Skin of body (tissue), 2 donors: Measurements from ENCODE around the gene CMSS1. TPM values are rescaled to one million over a fixed set of nuclear protein-coding genes. Genes with fewer than 3 reads are reported as not detected.
A peak's percentile ranks its signal among the peaks of the same experiment; 100 is the strongest.

Experiments used
- DNase-seq: peaks from one replicate; lab custom pipeline; 2025; lab: John Stamatoyannopoulos, UW
- total RNA-seq: library from RNA; depleted of rRNA; stranded (reverse); fragments of >200 nt; gene quantifications from one replicate; pipeline ENCODE4 v1.2.3, GENCODE V29; 2014

Gene CMSS1
- total RNA-seq, 1 donor from 2014 or later, result 12.9 TPM

DNA sequence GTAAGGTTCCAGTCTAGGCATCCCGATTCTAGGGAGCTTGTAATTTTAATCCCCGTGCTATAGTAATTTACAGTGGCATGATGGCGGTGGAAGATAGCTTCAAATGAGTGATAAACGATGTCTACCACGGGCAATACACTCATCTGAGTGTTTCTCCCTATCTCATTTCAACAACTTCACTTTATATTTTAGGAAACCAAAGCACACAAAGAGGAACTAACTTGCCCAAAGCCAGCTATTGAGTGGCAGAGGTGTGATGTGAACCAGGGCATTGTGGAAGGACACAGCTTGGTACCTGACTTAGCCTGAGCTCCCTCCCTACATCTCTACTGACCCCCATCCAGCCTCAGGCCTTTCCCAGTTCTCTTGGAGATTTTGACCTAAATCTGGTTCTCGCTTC, 313.6 kb downstream of the CMSS1 start:
- no peak for DNase-seq

DNA sequence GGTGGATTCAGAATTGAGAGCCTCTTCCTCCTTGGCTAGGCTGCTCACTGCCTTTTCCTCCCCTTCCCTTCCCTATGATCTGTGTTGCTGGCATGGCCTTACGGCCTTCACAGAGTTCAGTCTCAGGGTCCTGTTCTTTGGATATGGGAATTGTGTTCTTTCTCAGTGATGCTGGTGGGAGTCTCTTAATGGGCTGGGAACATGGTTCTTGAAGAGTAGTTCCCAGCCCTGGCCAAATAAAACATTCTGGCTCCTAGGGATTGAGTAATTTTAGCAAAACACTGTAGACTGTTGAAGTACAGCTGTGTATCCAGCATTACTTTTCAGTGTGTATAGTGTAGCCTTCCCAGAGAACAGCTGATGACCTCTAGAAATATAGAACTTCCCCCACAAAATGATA, 319.3 kb downstream of the CMSS1 start:
- peak; percentile 51 for DNase-seq

DNA sequence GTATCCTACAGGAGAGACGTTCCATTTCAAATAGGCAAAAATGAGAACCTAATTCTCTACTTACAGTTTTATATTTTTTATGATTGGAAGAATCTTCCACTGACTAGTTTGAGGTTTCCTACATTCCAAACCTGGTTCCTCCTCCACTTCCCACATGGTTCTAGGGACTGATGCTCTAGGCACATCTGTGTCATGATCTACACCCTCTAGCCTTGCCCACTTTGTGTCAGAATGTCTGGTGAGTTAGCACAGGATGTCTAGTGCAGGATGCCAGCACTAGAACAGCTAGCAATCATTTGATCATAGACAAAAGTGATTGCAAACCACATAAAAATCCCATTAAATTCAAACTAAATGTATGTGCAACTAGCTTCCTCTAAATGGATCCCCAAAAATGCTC, 323.3 kb downstream of the CMSS1 start:
- DNase-seq, result no peak

DNA sequence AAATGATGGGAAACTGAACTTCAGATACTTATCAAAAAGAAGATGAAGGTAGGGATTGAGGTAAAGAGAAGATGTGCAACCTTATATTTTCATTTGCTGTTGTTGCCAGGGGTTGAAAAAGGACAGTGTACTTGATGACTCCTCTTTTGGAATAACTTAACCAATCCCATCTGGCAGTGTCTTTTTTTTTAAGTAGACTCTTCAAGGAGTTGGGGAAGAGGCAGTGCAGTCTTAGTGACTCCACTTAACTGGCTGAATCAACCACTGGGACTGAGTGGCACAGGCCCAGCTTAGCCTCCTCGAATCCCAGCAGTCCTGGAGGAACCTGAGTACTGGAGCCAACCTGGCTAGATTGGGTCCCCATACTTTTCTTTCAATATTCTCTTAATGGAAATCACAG, 323.9 kb downstream of the CMSS1 start:
- DNase-seq, result no peak

DNA sequence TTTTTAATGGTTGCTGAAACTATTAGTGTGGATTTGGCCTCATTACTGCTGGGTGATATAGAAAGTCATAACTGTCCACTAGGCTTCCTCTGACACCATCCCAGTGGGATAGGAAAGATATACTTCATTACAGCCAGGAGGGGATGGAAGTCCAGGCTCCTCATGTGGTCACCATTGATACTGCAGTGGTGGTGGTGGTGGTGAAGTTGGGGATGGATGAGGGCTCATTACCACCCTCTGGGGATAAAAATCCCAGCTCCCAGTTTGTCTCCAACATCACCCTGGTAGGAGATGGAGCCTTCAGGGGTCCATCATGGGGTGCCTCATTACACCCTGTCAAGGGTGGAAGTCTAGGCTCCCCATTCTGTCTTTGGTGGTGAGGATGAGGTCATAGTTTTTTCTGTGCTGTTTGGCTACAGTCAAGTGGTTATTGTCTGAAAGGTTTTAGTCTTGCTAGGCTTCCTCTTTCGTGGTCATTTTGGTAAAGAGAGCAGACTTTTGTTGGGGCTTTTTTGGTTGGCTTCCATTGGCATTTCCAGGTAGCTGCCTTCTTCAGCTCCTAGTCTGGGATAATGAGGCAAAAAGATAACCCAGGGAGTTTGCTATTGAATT, 326.7 kb downstream of the CMSS1 start:
- no peak for DNase-seq

DNA sequence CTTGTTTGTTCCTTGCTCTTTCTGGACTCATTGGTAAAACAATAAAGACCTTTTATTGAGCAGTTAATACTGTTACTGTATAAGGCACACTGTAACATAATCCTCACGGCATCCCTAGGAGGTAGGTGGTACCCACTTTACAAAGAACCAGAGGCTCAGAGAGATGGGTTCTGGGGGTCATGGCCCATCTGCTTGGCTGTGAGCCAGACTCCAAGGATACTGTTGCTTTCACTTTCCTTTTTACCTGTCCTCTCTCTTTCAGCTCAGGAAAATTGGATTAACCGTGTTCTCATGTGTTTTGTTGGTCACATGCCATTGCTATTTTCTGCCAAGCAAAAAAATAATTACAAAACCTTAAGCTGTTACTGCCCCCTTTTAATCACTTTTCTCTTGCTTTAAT, 331.5 kb downstream of the CMSS1 start:
- no peak for DNase-seq

DNA sequence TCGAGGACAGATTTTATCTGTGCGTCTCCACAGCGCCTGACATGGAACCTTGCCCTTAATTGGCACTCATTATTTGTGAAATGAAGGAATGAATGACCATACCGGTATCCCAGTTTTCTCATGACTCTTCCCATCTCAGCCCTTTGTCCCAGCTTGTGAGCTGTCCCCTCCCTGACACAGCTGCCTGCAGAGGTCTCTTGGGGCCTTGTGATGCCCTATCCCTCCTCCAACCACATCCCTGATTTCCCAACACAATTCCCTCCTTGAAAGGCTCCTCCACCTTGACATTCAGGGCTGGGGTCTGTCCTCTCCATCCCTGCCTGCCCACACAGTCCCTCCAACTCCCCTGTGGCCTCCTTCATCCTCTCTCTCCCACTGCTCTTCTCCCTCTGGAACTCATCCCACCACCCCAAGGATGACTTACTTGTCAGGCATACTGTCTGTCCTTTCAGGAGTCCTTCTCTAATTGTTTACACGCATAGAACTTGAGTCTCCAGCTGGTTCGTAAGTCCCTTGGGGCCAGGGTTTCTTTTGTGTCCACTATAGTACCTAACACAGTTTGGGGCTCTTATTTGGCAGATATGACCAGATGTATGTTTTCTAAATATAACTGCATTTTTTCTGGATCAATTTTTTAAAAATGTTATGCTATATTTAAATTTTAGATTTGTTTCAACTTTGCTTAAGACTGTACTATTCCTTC, 332.2 kb downstream of the CMSS1 start:
- DNase-seq, result peak; percentile 43

DNA sequence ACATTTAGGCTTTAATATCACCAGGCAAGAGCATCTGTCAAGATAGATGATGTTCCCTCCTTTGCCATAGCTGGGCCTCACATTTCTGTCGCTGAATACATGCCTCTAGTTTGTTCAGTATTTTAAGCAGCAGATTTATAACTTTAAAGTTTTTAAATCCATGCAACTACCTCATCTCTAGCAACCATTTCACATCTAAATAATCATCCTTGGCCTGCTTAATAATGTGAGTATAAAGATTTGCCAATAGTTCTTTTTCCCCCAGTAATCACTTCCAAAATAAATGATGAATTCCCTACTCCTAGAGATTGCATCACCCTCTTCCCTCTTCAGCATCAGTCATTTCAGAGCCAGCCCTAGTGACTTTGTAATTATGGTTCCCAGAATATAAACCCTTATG, 332.8 kb downstream of the CMSS1 start:
- peak; percentile 89 for DNase-seq

DNA sequence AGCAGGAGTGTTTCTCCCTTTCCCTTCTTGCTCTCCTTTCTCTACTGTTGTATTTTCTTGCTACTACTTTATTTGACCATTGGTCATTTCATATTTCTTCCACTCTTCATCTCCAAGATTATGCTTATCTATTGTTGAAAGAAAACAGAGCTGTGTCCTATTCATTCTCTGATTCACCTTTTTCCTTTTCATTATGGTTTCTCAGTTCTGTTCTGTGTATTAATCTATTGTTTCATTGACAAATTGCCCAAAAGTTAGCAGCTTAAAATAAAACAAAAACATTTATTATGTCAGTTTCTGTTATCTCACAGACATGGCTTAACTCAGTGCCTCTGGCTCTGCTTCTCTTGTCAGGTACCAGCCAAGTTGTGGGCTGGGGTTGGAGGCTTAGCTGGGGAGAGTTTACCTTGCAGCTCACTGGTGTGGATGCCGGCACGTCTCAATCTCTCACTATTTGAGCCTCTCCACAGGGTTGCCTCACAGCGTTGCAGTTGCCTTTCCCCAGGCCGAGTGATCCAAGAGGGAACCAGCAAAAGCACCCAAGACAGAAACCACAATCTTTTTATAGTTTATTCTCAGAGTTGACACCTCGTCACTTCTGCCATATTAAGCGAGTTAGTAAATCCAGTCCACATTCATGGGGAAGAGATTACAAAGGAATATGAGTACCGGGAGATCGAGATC, 333.5 kb downstream of the CMSS1 start:
- no peak for DNase-seq

DNA sequence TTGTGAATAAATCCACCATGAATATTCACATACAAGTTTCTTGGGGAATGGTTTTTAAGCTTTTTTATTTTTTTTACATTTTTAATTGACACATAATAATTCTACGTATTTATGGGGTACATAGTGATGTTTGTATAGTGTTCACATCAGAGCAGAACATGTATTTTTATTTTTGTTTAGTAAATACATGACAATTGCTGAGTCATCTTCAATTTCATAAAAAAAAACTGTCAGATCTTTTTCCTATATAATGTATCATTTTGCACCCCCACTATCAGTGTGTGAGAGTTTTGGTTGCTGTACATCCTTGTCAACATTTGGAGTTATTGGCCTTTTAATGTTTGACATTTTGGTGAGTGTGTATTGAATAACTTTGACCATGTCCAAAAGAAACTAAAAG, 336.5 kb downstream of the CMSS1 start:
- no peak for DNase-seq

DNA sequence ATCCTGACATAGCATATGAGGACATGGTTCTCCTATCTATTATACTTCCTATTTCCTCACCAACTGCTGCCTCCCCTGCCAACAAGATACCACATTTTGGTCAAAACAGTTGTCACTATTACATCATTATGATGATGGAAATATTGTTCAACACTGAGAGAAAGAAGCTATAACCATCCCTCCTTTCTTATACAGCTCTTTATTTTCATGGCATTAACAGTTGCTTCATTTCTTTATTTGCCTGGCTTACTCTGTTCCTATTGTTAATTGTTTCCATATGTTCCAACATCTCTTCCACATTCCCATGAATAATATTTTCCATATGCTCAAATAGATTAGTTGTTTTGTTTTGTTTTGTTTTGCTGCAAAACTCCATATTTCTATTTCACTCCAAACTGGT, 337.5 kb downstream of the CMSS1 start:
- DNase-seq, result peak; percentile 90

DNA sequence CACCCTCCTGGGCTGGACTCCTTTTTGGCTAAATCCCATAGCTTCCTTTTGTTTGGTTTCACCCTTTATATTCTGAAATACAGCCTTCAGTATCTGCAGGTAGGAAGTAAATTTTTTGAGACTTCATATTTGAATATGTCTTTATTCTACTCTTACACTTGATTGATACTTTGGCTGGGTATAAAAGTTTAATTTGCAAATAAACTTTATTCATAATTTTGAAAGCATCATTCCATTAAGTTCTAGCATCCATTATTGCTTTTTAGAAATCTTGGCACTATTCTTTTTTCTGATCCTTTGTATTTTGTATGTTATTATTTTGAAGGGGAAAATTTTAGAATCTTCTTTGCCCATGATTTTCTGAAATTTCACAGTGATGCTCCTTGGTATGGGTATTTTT, 337.9 kb downstream of the CMSS1 start:
- no peak for DNase-seq

DNA sequence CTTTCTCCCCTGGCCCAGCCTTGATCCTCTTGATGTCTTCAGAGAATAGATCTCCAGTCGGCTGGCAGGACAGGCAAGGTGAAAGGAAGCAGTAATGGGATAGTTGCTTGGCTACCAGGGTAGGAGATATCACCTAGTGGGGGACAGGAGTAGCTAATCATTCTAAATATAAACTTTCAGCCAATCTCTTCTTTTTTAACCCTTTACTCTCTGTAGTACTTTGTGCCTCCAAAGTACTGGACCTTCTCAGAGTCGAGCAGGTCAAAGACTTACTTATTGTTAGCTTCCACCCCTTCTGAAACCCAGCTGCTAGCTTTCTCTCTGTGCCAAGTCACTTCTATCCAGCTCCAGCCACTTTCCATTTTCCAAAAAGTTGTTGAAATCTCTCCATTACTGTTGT, 340.0 kb downstream of the CMSS1 start:
- DNase-seq, result no peak

DNA sequence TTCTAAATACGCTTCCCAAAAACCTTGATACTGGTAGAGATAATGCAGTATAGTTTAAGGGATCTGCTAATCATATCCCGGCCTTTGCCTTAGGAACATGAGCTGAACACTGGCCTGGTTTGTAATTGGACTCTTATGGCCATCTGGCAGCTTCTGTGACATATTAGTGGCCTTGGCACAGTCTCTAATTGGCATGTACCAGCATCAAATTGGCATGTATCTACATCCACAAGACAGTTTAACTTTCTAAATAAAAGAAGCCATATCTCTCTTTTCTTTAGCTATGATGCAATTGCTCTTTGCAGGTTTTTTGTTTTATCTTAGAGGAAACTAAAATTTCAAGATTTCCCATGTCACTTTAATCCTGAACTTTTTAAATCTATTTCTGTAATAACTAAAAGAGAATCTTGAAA, 341.3 kb downstream of the CMSS1 start:
- DNase-seq, result peak; percentile 82

DNA sequence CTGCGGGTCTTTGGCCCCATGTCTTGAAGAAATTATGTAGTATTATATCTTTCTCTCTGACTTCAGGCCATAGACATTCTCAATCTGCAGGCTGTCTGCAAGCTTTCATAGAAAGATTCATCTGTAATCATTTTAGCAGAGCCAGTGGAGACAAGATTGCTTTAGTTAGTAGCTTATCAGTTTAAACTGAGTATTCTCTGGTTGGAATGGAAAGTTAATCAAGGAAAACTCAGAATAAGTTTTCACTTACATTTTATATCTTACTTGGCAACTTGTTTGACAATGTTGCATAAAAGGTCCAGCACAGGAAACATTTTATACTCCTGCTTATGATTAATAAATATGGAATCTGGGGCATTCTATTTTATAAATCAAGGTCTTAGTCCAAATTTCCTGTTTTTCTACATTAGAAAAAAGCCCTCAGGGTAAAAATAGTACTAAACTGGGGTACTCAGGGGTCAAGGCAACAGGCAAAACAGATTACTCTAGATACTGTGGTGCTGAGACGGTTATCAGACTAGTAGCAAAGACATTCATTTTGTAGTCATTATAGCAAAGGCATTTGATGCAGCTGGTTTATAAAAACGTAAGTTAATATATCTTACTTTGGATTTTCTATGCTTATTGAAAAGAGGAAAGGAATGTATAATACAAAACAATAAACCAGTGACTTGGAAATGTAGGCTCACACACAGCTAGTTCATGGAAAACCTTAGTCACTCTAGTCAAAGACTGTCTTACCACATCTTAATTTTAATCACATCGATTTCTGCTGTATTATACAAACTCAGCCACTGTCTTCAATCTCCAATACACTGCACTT, 341.9 kb downstream of the CMSS1 start:
- DNase-seq, result peak; percentile 84

DNA sequence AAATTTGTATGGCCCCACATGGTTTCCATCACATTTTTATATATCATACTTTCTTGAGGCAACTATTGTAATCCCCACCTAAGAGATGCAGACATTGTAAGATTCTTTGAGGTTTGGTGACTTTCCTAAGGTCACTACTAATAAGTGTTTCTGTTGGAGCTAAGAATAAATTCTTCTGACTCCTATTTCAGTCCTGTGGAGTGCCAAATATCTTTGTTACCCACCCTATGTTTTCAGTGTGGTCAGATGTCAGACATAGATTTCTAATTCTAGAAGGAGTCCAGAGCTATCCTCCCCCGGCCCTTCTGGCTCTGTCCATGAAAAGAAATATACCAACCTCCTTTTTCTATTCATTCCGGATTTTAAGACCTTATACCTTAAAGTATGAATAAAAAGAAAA, 342.9 kb downstream of the CMSS1 start:
- DNase-seq, result no peak

DNA sequence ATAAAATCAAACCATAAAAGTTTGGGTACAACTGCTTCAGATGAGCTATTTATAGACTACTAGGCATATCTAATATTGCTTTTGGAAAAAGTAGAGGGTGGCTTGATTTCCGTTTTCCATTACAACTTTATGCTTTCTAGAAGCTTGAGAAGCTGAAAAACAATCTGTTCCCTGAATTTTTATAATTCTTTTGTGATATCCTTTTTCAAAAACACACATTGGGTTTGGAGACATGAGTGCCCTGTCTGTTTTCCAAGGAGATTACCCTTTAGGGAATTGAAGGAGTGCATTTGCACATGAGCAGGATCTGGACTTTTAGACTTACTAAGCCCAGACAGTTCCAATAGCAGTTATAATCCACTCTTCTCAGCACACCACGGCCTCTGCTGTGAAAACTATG, 346.1 kb downstream of the CMSS1 start:
- DNase-seq, result peak; percentile 72

DNA sequence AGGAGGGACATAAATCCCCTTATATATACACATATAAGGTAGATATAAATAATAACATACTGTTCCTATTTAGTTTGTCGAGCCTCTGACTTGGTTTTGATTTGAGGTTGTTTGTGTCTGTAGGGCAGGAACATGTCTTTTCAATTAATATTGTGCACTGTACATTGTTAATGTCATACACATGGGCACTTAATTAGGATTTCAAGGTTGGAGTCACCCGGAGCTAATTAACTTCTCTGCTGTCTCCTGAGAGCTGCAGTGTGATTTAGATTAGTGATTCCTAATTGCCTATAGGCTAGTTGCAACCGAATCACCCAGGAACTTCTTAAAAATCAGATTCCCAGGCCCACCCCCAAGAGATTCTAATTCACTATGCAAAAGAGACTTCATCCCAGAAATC, 347.1 kb downstream of the CMSS1 start:
- peak; percentile 66 for DNase-seq

DNA sequence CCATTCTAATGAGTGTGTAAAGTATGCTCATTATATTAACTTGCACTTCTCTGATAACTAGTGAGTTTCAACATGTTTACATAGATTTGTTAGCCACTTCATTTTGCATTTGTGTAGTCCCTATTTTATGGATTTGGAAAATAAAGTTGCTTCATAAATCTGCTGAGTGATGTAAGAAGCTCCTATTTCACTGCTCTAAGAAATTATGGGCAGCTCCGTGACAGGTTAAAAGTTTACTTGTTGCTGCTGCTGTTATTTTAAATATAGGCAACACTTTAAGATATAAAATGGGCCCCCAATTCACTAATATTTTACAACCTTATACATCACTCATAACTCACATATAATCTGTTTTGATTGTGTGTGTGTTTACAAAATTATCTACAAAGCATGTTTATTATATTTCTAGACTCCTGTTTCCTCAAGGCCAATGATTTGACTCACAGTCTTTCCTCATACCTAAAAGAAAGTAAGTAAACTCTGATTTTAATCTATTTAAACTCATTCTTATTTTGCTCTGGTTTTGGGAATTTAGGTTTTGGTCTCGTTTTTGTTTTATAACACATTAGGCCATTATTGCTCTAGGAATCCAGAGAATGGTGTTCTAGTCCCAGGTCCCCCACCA, 348.4 kb downstream of the CMSS1 start:
- DNase-seq, result no peak

DNA sequence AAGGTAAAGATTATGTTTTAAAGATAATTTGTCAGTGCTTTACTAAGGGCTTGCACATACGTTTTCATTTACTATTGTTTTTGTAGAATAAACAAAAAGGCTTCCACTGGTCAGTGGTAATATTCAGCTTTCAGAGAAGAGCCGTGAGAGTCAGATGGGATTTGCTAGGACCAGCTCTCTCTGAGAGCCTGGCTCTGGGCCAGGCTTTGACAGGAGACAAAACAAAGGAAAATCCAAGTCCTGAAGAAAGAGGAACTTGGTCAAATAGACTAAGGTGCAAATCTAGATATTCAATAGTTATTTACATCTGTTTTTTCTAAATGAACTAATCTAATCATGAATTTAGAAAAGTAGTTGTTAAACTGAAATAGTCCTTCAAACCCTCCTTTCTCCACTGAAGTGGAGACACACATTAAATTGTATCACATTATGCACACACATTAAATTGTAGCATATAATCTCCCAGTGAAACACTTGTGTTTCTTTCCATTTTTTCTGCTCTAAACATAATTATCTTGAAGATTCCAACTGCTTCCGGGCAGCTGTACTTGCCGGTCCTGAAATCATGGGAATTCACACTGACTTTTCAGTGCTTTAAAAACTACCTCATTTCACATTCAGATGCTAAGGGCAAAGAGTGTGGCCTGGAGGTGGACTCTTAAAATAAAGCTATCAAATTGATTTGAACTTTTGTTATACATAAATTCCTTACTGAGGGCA, 351.7 kb downstream of the CMSS1 start:
- peak; percentile 44 for DNase-seq

DNA sequence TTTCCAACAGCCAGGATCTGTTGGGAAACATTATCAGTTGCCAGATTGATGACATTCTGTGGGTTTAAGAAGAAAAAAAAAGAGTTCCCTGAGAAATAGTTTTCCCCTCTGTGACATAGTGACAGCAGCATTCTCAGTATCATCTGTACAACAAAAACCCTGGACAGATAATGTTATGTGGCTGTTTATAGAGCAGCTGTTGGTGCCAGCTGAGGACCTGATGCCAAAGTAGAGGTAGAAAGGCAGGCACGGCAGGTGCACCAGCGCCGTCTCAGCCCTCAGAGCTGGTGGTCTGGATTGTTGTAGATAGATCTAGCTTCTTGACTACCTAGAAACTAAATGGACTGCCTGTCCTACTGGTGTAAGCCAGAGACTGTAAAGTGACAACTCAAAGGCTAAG, 352.8 kb downstream of the CMSS1 start:
- no peak for DNase-seq
